GM19193 (cell line): Measurements from ENCODE around the gene GPR18.

Experiments used
- POLR2A ChIP-seq: IDR thresholded peaks from 4 replicates; pipeline ENCODE4 v1.6.1; 2011; ENCODE audit not compliant: insufficient read depth, insufficient read length; ENCODE audit errors: extremely low read depth

The GPR18 gene

DNA sequence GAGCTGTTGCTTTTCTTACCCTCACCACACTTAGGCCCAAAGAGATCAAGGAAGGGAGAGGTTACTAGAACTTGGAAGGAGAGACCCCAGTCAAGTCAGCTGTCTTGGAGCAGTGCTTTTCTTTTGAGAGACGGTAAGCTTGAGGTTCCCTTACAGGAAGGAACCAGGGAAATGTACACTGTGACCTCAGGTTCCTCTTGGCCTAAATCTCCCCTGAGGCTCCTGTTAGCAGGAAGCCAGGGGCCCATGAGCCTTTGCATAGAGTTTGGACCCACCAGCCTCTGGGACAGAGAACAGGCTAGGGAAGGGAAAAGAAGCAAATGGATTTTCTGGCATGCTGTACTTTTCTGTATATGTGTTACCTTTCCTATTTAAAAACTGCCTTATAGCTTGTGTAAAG is 5.9 kb upstream of the GPR18 start:
- no peak for TF ChIP-seq POLR2A

DNA sequence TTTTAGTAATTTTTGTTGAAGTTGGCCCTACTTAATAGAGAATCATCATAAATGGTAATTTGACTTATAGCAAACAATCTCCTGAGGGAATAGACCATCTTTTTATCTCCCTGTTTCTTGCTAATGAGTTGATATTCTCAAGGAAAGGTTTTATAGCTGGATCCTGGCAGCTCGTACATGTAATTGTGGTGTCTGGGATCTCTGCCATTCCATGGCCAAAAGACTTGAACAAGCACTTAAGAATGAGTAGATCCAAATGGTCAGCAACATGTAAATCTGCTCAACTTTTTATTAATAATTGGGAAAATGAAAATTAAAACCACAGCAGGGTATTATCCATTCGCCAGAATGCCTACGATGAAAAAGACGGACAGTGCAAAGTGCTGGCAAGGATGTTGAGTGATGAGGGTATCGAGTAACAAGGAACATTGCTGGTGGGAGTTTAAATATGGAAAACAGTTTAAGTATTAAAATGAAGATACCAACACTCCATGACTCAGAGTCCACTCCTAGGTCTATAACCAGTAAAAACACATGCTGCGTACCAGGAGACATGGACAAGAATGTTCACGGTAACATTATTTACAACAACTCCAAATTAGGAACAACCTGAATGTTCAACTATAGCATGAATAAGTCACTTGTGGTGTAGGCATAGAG is 5.1 kb upstream of the GPR18 start:
- no peak for TF ChIP-seq POLR2A

DNA sequence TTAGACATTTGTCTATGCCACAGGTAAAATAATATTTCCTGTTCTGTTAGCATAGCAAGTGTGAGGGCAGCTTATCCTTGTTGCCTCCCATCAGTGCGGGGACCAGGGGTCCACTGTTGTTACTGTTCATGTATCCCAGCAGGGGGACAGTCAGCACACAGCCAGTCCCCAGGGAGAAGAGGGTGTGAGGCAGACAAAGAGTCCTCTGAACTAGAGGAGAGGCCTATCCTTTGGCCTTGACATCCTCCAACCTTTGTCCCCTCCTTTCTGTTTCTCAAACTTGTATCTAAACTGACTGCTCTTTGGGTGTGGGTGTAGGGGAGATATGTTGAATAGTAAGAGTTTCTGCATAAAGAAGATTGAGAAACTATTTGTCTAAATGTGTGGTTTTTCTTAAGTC is 2.9 kb upstream of the GPR18 start:
- no peak for TF ChIP-seq POLR2A

DNA sequence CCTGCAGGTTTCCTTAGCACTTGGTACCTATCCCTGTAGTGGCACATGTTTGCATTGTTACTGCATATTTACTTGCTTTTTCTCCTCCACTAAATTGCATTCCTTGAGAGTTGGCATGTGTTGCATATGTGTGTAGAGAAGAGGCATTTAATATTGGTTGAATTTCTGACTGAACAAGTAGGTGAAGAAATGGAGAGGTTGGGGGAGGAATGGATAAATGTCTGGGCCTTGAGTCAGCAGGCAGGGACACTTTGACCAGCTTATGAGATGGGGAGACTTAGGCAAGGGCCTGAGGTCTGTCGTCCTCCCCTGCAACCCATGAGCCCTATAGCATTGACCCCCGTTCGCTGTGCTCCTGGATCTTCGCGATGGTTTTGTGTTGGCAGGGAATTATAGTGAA is 2.0 kb upstream of the GPR18 start:
- no peak for TF ChIP-seq POLR2A

DNA sequence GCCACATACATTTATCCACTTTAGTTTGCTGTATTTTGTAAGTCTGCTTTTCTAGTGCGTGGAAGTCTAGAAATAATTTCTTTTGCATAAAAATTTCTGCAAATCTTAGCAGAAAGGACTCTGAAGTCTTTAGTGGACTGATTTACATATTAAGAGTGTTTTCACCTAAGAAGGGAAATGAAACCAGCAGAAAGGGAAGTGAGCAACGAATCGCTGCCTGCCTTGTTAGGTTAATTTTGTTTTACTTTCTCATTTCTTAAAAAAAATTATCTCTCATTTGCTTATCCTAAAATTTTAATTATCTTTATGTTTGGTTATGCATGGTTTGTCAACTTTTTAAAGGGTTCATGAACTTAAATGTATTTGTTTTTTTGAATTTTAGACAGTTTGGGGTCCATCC is 767 bp upstream of the GPR18 start:
- no peak for TF ChIP-seq POLR2A

DNA sequence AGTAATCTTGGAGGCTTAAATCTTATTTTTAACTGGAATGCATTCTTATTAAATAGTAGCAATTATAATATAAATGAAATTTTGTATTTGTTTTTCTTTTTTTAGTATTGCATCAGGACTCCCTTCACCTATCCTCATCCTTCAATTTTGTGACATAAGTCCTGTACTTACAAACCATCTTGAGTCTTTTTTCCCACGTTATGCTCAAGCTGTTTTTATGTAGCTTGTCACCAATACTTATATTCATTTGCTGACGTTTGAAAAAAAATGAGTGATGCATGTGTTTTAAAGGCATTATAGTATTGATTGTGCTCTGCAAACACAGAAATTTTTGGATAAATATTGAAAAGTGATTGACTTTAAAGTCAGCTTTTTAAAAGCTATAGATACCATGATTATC is 888 bp downstream of the GPR18 start:
- TF ChIP-seq POLR2A: no peak

DNA sequence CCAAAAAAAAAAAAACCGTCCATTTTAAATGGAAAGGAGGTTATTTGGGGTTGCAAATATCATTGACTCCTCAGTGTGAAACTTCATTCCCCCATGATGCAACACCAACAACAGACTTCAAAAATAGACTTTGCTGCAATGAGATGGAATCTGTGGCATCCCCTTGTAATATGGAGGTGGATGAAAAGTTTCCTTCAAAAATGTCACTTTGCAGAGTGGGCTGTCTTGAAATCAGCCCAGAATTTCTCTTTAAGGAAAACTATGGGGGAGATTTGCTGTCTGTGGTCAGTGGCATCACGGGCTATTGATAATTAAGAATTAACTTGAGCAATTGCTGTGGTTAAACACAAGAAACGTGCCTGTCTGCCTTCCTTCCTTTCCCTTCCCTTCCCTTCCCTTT is 1.5 kb downstream of the GPR18 start:
- no peak for TF ChIP-seq POLR2A

DNA sequence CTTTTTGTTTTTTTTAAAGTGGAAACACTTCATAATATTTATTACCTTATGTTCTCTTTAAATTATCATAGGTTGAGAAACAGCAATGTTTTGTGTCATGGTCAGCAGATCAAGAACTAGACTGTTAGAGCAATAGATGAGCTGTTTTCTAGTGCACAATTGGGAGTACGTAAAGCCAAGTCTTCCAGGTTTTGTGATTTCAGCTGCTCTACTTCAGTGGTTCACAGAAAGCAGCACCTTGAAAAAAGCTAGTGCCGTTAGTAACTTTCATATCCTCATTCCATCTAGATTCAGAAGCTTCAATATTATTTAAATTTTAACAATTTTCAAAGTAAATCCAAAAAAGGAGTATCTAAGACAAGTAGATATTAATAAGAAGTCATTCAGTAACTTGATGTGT is 1.9 kb downstream of the GPR18 start:
- no peak for TF ChIP-seq POLR2A

DNA sequence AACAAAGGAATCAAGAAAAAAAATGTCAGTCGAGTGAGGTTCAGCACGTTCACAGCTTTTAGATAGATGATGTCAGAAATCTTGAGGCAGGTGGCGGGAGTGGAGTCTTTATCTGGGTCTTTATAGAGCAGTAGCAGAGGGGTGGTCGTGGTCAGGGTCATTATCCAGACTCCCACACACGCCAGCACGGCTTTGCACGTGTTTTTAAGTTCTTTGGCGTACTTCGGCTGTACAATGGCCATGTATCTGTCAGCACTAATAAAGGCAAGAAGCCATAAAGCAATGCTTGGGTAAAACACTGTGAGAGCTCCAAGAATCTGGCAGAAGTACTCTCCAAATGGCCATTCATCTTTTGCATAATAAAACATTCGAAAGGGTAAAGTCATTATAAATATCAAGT is 2.9 kb downstream of the GPR18 start:
- TF ChIP-seq POLR2A: no peak

DNA sequence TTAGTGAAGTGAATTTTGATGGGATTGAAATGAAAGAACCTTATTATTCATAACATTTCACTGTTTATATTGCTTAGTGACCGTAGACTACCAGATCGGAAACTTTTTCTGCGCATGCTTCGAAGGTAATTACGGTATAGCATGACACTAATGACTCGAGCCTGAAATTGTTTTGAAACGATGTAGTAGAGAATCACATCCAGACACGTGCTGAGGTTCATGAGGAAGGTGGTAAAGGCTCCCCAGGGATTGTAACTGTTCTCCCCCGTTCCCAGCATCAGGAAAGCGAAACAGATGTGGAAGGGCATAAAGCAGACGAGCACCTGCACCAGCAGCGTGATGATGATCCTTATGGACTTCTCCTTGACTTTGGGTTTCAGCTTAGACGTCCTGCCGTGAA is 3.3 kb downstream of the GPR18 start:
- TF ChIP-seq POLR2A: no peak

DNA sequence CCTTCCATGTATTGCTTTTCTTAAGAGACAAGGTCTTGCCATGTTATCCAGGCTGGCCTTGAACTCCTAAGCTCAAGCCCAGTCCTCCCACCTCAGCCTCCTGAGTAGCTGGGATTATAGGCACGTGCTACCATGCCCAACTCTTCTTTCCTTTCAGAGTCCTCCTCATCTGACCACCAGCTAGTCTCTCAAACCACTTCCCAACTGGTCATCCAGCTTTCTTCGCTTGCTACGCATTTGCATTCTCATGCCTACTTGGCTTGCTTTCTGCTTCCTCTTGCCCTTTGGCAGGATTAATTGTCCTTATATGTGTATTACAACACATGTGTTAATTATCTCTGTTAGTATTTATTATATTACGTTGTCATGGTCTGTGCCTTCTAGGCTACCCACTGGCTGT is 6.3 kb downstream of the GPR18 start:
- TF ChIP-seq POLR2A: no peak

DNA sequence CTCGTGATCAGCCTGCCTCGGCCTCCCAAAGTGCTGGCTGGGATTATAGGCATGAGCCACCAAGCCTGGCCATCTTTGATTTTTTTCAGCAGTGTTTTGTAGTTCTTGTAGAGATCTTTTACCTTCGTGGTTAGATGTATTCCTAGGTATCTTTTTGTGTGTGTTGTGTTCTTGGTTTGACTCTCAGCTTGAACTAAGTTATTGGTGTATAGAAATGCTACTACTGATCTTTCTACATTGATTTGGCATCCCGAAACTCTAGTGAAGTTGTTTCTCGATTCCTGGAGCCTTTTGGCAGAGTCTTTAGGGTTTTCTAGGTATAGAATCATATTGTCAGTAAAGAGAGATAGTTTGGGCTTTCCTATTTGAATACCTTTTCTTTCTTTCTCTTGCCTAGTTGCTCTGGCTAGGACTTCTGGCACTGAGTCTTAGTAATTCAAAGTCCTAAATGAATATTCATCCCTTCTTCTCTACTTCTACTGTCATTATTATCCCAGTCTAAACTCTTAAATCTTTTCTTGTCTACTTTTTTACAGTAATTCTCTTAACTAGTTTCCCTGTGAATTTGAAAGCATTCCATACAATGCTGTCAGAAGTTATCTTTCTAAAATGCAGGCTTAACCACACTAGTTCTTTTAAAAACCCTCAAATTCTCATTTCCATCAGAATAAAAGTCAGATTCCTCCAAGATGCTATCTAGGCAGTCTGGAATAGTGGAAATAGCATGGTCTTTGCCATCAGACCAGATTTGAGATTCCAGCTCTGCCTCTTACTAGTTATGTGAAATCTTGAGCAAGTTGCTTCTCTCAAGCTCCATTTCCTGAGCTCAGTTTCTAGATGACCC is 7.0 kb downstream of the GPR18 start:
- TF ChIP-seq POLR2A: no peak

DNA sequence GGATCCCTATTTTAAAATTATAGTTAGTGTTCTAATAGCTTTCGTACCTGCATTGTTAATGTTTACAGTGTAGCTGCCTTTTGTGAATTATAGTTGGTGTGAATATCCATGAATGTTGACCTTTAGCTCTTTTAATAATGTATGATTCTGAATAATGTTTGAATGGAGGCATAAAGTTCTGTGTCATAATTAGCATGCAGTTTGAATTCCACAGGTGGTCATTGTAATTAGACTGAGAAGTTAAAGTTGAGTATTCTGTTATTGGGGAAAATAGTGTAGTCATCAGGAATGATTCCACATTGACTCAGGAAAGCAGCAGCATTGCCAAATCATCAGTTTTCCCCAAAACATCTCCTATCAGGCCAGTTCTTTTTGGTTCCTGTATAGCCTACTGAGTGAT is 12.1 kb downstream of the GPR18 start:
- TF ChIP-seq POLR2A: no peak

DNA sequence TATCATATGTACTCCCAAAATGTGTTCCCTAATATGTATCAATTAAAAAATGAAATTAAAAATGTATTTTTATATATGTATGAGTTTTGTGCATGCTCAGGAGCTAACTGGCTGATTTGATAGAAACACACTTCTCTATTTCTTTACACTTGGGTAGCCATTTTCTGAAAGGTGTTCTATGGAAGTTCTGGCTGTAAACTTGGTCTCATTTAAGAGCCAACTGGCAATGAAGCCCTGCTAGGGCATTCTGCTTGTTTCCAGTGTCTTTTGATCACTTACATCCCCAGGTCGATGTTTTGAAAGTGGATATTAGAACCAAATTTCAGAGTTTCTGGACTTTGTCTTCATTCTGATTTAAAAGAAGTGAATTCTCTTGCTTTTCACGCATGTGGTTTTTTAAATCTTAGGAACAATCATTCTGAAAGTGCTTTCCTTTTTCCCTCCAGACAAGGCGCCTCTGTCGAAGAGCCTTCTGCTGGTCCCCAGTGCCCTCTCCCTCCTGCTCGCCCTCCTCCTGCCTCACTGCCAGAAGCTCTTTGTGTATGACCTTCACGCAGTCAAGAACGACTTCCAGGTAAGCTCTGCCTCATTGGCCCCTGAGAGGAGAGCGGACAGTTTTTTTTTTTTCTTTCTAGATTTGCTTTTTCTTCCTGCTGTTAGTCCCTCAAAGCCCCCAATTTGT is 20.1 kb downstream of the GPR18 start:
- TF ChIP-seq POLR2A: no peak

DNA sequence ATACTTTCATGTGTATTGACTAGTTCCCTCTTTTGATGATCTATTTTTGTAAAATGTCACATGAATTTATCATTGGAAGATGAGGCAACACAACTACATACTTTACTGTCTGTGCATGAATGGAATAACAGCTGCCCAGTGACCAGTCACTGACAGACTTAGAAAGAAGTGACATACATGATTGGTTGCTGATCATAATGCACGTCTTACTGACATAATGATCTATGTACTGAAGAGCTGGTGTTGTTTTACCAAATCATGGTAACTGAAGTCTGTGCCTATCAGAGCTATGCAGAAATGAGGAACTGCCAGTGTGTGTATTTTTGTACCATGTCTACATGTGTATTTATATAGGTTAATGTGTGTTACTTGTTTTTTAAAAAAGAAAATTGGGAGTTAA is 26.5 kb downstream of the GPR18 start:
- no peak for TF ChIP-seq POLR2A

DNA sequence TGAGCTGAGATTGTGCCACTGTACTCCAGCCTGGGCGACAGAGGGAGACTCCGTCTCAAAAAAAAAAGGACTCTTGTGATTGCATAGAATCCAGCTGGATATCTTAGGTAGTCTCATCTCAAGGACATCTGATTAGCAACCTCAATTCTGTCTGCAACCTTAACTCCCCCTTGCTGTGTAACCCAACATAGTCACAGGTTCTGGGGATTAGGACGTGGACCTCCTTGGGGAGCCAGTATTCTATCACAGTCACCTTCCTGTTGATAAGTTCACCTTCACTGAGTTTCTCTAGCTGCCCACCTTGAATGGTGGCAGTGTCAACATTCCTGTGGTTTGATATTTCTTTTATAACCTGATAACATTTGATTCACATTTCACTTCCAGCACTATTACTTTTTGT is 27.2 kb downstream of the GPR18 start:
- TF ChIP-seq POLR2A: no peak

DNA sequence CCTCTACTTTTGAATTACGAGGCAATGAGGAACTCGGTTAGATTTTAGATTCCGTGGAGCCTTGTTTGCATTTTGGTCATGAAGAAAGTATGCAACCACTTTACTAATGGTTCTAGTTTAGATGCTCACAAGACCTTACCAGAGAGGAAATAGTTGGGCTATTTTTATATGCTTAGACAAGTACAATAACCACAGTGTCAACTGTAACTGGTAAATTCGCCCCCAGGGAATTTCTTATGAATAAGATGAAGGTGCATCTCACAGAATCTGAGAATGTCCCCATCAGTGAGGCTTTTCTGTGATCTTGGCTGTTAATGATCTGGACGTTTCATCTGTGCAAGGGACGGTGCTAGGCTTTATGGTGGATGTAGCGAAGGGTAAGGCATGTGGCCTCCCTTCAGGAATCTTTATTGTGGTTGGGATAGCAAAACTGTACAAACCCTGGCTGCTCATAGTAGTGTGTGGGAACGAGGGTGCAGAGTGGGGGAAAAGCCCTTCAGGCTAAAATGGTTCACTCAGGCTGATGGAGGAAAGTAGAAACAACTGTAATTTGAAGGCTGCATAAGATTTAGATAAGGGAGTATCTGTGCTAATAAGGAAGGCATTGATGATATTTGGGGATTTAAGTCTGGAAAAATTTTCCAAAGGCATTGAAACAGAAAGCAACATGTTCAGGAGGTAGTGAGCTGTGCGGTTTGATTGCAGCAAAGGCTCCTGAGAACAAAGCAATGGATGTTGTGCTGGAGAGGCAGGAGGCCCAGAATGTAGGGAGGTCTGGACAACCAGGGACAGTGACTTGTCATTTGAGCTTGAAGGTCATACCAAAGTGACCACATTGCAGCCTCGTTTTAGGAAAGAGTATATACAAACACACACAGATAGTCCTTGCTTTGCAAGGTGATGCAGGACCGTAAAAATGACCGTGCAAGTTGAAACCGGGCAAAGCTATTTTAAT is 29.2 kb downstream of the GPR18 start:
- no peak for TF ChIP-seq POLR2A
